GM12873 (cell line): ENCODE measurements around the gene RNF31.

ENCODE experiments used
- TF ChIP-seq, protein P1 (sequence below): IDR thresholded peaks from 2 replicates; pipeline ENCODE4 v1.5.1; 2012; ENCODE audit warnings: low read depth, mild to moderate bottlenecking, moderate library complexity, low read length, control low read depth; ENCODE audit not compliant: insufficient read depth; ENCODE audit errors: missing control alignments

Gene RNF31

GRCh38 chr14:24144451-24144850 is 2.8 kb upstream of the RNF31 start:
- TF ChIP-seq, protein P1, sequence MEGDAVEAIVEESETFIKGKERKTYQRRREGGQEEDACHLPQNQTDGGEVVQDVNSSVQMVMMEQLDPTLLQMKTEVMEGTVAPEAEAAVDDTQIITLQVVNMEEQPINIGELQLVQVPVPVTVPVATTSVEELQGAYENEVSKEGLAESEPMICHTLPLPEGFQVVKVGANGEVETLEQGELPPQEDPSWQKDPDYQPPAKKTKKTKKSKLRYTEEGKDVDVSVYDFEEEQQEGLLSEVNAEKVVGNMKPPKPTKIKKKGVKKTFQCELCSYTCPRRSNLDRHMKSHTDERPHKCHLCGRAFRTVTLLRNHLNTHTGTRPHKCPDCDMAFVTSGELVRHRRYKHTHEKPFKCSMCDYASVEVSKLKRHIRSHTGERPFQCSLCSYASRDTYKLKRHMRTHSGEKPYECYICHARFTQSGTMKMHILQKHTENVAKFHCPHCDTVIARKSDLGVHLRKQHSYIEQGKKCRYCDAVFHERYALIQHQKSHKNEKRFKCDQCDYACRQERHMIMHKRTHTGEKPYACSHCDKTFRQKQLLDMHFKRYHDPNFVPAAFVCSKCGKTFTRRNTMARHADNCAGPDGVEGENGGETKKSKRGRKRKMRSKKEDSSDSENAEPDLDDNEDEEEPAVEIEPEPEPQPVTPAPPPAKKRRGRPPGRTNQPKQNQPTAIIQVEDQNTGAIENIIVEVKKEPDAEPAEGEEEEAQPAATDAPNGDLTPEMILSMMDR, result no peak

DNA sequence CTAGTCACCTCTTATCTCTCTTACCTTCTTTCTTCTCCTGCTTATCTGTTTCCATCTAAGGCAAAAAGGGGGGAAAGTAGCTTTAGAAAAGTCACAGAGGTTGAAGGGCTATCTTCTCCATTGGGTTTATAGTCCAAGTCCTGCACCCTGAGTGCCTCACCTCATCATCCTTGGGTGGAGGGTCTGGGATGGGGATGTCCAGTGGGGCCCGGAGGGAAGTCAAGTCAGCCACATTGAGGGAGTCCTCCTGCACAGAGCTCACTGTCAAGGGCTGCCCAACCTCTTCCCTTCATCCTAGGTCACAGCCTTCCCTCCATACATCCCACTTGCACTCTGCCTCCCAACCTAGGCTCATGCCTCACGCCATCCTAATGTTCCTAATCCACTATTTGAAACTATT is 2.1 kb upstream of the RNF31 start:
- TF ChIP-seq, protein P1, result no peak

GRCh38 chr14:24145690-24146452 is 1.4 kb upstream of the RNF31 start:
- TF ChIP-seq, protein P1, result no peak

GRCh38 chr14:24146453-24146977 is 783 bp upstream of the RNF31 start, which contains the start of gene PSME2:
Gene PSME2 (minus strand): TSS chr14:24146610. CDS start chr14:24146581, 29 bp downstream.
- TF ChIP-seq, protein P1, result no peak

GRCh38 chr14:24147761-24148428 is 597 bp downstream of the RNF31 start:
- TF ChIP-seq, protein P1, result no peak

DNA sequence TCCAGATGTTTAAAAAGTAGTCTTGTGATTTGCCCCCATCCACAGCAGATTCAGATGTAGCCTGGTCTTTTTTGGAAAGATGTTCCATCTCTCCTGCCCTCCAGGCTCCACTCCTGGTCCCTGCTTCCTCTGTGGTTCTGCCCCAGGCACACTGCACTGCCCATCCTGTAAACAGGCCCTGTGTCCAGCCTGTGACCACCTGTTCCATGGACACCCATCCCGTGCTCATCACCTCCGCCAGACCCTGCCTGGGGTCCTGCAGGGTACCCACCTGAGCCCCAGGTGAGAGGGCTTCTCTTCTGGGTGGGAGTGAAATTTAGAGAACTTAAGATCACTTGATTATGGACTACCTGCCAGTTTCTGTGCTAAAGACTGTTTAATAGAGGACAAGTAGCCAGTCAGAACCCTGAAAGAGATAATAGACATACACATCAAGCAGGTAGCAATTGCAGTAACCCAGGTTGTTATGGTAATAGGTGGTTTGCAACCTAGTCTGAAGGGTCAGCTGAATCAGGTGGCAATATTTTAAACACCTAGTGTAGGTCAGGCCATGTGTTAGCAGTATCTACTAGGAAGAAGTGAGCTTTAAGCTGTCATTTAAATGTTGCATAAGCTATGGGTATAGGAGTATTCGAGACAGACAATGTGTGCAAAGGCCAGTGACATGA is 2.1 kb downstream of the RNF31 start:
- TF ChIP-seq, protein P1, result no peak

- TF ChIP-seq, protein P1, result no peak
These were observed 2.8 kb downstream of the RNF31 start for GRCh38 chr14:24150061-24150460.
